Superior temporal gyrus (tissue), 1 donor: ENCODE results near the gene SLC66A1.
"Not testable (repeated sequence)": the region's sequence is repeated elsewhere in the genome, so short reads cannot be mapped to it uniquely, and the experiment has no call there.

ENCODE experiments used
- DNase-seq: peaks from one replicate; pipeline ENCODE4 v3.0.0-alpha.2; 2016; ENCODE audit errors: extremely low spot score

SLC66A1 gene, protein sequence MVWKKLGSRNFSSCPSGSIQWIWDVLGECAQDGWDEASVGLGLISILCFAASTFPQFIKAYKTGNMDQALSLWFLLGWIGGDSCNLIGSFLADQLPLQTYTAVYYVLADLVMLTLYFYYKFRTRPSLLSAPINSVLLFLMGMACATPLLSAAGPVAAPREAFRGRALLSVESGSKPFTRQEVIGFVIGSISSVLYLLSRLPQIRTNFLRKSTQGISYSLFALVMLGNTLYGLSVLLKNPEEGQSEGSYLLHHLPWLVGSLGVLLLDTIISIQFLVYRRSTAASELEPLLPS

DNA sequence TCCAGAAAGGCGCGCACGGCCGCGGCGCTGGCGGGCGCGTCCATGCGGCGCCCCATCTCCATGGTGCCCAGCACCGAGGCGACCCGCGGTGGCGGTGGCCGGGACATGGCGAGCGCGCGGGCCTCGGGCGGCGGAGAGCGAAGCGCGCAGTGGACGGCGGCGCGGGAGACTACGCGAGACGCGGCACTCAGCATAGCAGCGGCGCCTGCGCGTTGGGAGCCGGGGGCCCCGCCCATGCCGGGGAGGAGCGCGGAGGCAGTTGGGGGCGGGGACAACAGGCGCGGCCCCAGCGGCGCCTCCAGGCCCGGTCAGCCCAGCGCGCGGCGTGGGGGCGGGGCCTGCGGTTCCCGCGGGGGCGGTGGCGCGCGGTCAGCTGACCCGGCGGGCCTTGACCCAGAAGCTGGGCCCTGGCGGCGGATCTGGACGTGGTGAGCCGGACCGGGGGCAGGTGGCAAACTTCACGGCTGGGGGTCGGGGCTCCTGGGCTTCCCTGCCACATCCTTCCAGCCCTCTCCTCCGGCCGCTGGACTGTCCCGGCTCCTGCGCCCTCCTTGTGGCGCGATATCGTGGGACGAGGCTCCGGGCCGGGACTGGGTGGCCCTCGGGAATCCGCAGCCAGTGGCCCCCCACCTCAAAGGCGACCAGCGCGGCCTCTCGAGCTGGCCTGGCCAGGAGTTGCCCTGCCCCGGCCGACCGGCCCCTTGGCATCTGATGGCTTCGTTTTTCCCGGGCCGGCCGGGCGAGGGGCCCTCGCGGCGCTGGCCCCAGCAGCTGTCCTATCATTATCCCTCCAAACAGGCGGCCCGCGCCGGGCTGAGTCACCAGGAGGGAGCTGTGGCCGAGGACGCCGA is at the start of gene SLC66A1, which contains the start of gene AKR7A2:
SLC66A1 (plus strand) TSS at position 396 of the 851 bp plus-strand sequence. CDS start 5,352 bp downstream, outside the sequence.
AKR7A2 (minus strand) TSS at position 214 of the 851 bp plus-strand sequence; CDS start at position 194, 20 bp downstream.
- peak; percentile 94 for DNase-seq

GRCh38 chr1:19262744-19263143 is 49.4 kb upstream of the SLC66A1 start:
- DNase-seq, result no peak

DNA sequence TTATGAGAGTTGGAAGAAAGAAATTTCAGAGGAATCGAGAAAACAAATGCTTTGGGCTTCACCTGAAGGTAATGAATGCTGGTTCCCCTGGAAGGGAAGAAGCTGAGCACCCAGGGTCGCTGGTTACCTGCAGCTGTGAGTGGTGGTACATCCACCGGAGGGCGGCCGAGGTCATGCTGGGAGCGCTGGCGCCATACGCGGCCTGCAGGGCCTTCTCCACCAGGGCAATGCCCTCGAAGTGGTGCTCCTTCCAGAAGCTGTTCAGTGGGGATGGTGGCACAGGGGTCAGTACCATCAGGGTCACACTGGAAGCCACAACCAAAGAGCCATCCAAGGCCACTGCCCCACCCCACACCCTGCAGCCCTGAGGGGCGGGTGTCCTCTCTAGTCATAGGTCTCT is 43.7 kb upstream of the SLC66A1 start:
- no peak for DNase-seq

GRCh38 chr1:19269427-19270342 is 42.4 kb upstream of the SLC66A1 start:
- not testable (repeated sequence) for DNase-seq

DNA sequence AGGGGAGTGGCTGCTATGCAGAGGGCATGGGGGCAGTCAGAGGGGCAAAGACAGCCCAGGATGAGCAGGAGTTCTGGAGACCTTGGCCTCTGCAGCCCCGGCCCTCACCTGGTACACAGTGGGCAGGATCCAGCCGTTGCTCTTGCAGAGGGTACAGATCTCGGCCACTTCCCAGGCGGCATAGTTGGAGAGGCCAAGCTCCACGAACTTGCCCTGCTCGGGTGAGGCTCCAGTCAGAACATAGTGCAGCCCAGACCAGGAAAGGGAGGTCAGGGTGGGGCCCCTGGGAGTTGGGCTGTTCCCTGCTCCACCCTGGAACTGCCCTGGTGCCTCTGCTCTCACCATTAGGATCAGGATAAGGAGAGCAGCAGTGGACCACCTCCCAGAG is 41.8 kb upstream of the SLC66A1 start:
- not testable (repeated sequence) for DNase-seq

DNA sequence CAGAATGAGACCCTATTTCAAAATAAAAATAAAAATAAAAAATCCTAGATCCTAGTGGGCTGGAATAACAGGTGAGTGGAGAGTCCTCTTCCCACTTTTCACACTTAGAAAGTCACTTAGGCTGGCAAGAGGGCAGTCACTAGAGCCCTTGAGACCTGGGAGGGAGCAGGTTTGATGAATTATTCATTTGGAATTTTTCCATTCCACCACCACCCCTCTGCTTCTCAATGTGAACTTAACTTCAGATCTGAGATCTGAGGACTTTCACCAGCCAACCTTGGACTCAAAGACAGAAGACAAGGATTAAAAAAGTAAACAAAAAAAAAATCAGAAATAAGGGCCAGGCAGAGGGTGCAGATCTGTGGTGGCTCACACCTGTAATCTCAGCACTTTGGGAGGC is 40.1 kb upstream of the SLC66A1 start:
- no peak for DNase-seq

- no peak for DNase-seq
Observed at GRCh38 chr1:19273106-19273843, 38.9 kb upstream of the SLC66A1 start.

GRCh38 chr1:19273844-19274531 is 38.1 kb upstream of the SLC66A1 start:
- not testable (repeated sequence) for DNase-seq

GRCh38 chr1:19274636-19275035 is 37.5 kb upstream of the SLC66A1 start:
- DNase-seq, result no peak

DNA sequence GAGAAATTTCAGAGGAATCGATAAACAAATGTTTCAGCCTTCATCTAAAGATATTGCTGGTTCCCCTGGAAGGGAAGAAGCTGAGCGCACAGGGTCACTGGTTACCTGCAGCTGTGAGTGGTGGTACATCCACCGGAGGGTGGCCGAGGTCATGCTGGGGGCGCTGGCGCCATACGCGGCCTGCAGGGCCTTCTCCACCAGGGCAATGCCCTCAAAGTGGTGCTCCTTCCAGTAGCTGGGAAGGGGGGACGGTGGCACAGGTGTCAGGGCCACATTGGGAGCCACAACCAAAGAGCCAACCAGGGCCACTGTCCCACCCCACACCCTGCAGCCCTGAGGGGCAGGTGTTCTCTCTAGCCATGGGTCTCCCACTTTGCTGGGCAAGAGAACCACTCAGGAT is 28.2 kb upstream of the SLC66A1 start:
- DNase-seq, result no peak

GRCh38 chr1:19284881-19285280 is 27.2 kb upstream of the SLC66A1 start:
- no peak for DNase-seq

DNA sequence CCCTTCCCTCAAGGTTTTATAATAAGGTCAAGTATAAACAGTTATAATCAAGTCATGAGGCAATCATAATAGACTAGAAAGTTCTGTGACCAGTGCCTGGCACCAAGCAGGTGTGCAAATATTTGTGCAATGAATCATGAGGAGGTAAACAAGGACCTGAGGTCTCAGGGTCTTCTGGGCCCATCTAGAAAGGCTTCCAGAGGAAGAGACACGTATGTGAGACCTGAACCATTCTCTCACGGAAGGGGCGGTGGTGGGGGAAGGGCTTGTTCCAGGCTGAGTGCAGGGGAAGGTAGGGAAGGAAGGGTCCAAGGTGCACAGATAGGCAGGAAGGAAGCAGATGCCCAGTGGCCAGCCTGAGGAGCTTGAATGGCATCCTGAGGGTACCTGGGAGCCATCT is 26.8 kb upstream of the SLC66A1 start:
- not testable (repeated sequence) for DNase-seq

GRCh38 chr1:19285807-19286206 is 26.3 kb upstream of the SLC66A1 start:
- not testable (repeated sequence) for DNase-seq

DNA sequence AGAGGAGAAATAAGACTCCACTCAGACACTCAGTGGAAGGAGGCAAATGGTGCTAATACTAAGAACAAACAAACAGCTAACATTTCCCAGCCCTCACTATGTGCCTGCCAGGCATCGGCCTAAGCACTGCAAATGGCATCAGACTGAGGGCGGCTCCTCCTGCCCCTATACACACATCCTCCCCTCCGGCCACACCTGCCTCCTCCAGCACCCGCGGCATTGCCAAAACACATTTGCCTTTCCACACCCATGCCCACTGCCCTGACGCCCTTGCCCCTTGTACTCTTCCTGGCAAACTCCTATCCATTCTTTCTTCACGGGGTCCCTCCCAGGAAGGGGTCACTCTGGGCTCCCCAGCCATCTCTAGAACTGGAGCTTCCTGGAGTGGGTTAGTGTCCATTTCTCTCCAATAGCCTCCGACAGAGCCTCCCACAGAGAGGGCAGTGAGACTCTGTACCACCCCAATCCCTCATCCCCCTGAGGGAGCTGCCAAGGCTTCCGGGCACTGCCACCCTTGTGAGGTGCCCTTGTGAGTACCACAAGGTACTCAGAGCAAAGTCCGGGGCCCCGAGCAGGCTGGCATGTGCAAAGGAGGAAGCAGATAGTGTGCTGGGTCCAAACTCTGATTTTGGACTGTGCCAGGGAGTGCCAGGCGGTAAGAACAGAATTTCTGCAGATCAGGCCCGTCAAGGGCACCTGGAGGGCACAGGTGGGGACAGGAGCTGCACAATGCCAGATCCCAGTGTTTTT is 24.5 kb upstream of the SLC66A1 start:
- DNase-seq, result no peak

DNA sequence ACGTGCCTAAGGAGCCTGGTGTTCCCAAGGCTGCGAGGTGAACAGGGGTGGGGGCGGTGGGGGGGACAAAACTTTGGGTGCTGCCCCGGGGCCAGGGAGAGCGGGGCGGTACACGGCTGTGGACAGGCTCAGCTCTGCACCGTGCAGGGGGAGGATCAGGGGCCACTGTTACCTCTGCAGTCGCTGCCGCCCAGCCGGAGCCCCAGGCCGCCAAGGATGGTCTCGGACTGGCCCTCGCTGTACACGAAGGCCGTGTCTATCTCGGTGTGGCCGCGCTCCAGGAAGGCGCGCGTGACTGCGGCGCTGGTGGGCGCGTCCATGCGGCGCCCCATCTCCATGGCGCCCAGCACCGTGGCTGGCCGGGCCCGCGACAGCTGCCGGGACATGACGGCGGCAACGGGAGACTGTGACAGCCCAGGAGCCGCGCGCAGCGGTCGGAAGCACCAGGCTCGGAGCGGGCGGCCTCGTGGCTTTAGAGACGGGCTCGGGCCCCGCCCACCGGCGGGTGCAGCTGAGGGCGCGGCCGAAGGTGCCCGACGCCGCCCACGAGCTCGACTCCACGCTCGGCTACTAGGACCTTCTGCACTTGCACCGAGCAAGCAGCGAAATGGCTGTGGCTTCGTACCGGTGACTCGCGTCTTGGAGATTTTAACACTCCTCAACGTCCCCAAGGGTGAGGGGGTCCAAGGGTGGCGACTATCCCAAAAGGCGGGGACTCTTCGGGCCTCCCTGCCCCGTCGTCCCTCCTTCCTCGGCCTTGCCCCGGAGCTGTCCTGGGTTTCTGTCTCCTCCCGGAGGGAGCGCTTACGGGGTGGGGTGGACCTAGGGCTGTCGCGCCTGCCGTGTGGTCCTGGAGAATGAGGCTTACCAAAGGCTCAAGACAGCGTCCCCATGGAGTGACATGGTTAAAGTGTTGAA is 23.5 kb upstream of the SLC66A1 start, which contains the start of gene AKR7A3:
AKR7A3 (minus strand) TSS at position 447 of the 918 bp plus-strand sequence; CDS start at position 386, 61 bp downstream.
- DNase-seq, result not testable (repeated sequence)

DNA sequence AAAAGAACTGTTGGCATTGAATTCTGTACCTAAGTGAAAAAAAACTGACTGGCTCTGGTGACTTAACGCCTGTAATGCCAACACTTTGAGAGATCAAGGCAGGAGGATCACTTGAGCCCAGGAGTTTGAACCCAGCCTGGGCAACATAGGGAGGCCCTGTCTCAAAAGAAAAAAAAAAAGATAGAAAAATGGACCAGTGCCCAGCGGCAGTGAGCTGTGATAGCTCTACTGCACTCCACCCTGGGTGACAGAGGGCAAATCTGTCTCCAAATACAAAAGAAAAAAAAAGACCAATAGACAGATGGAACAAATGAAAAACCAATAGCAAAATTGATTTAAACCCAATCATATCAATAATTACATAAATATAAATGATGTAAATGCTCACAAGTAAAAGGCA is 22.9 kb upstream of the SLC66A1 start:
- DNase-seq, result no peak

GRCh38 chr1:19294638-19295037 is 17.5 kb upstream of the SLC66A1 start:
- DNase-seq, result no peak

GRCh38 chr1:19300211-19300610 is 11.9 kb upstream of the SLC66A1 start:
- DNase-seq, result no peak
